Nephron progenitor cell (in vitro differentiated cells): ENCODE measurements around the gene ANKS1B.

Experiments
- DNase-seq: peaks from one replicate; pipeline ENCODE4 v3.0.0; 2021
- H3K27ac Mint-ChIP-seq: 2 replicates; pipeline ENCODE4 v1.8.0; 2021; ENCODE audit warnings: mild to moderate bottlenecking, moderate library complexity, mixed read lengths
- H3K27me3 Mint-ChIP-seq: 2 replicates; pipeline ENCODE4 v1.8.0; 2021; ENCODE audit warnings: mild to moderate bottlenecking, low read depth, mixed read lengths; ENCODE audit not compliant: poor library complexity
- H3K36me3 Mint-ChIP-seq: 2 replicates; pipeline ENCODE4 v1.8.0; 2021; ENCODE audit warnings: low read depth, mixed read lengths
- H3K4me1 Mint-ChIP-seq: 2 replicates; pipeline ENCODE4 v1.8.0; 2021; ENCODE audit warnings: mixed read lengths
- H3K4me3 Mint-ChIP-seq: 2 replicates; pipeline ENCODE4 v1.8.0; 2021; ENCODE audit warnings: mild to moderate bottlenecking, moderate library complexity, mixed read lengths
- H3K9me3 Mint-ChIP-seq: 2 replicates; pipeline ENCODE4 v1.8.0; 2021; ENCODE audit warnings: mild to moderate bottlenecking, moderate library complexity, mixed read lengths
- TF ChIP-seq, protein P1 (sequence below): fragments of 200-600 bp; sonication (generic); IDR thresholded peaks from 2 replicates; pipeline ENCODE4 v1.5.0; 2021; ENCODE audit warnings: antibody characterized with exemption

ANKS1B gene

DNA sequence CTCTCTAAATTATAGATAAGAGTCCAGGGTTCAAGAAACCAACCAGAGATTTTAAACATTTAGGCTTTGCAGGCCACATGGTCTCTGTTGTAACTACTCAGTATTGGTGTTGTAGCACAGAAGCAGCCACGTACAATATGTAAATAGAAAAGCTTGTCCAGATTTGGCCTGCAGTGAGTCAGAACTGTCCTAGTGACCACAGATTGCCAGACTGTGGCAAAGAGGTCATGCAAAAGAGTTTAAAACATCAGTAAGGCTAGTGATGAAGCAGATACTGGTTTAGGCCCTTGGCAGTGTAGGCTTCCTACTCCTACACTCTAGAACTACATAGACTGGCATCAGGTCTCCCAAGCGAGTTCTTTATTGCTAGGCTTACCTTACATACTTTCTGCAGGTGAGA is 454.8 kb downstream of the ANKS1B start:
- no peak for DNase-seq
- Mint-ChIP-seq H3K27ac (no peak overlapping the region), H3K4me3 (no peak overlapping the region), H3K27me3 (no peaks in the 10 kb centered on the region), H3K9me3 (no peaks in the 10 kb centered on the region), H3K36me3 (no peaks in the 10 kb centered on the region), H3K4me1 (no peaks in the 10 kb centered on the region)
- TF ChIP-seq, protein P1, sequence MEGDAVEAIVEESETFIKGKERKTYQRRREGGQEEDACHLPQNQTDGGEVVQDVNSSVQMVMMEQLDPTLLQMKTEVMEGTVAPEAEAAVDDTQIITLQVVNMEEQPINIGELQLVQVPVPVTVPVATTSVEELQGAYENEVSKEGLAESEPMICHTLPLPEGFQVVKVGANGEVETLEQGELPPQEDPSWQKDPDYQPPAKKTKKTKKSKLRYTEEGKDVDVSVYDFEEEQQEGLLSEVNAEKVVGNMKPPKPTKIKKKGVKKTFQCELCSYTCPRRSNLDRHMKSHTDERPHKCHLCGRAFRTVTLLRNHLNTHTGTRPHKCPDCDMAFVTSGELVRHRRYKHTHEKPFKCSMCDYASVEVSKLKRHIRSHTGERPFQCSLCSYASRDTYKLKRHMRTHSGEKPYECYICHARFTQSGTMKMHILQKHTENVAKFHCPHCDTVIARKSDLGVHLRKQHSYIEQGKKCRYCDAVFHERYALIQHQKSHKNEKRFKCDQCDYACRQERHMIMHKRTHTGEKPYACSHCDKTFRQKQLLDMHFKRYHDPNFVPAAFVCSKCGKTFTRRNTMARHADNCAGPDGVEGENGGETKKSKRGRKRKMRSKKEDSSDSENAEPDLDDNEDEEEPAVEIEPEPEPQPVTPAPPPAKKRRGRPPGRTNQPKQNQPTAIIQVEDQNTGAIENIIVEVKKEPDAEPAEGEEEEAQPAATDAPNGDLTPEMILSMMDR = no peak

DNA sequence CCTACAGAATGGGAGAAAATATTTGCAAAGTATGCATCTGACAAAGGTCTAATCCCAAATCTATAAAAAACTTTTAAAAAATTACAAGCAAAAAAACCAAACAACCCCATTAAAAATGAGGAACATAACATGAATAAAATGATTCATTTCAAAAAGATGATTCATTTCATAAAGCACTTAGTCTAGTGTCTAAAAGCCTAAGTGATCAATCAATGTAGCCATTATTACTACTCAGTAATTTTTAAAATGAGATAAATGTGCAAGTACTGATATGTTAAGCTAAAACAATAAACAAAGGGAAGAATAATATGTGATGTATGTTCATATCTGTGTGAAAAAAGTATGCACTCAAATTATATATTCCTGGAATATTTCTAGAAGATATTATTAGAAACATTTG is 456.3 kb downstream of the ANKS1B start:
- TF ChIP-seq, protein P1 = no peak
- Mint-ChIP-seq H3K27me3 (no peaks in the 10 kb centered on the region), H3K36me3 (no peaks in the 10 kb centered on the region), H3K4me3 (no peak overlapping the region), H3K9me3 (no peaks in the 10 kb centered on the region), H3K4me1 (no peaks in the 10 kb centered on the region), H3K27ac (no peak overlapping the region)
- no peak for DNase-seq

GRCh38 chr12:99523853-99524252 is 460.9 kb downstream of the ANKS1B start:
- H3K4me1 Mint-ChIP-seq = no peaks in the 10 kb centered on the region
- no peaks in the 10 kb centered on the region for H3K27me3 Mint-ChIP-seq
- no peak for DNase-seq
- TF ChIP-seq, protein P1 = no peak
- no peak overlapping the region for H3K4me3 Mint-ChIP-seq
- H3K9me3 Mint-ChIP-seq = no peaks in the 10 kb centered on the region
- H3K36me3 Mint-ChIP-seq = no peaks in the 10 kb centered on the region
- H3K27ac Mint-ChIP-seq = no peak overlapping the region

DNA sequence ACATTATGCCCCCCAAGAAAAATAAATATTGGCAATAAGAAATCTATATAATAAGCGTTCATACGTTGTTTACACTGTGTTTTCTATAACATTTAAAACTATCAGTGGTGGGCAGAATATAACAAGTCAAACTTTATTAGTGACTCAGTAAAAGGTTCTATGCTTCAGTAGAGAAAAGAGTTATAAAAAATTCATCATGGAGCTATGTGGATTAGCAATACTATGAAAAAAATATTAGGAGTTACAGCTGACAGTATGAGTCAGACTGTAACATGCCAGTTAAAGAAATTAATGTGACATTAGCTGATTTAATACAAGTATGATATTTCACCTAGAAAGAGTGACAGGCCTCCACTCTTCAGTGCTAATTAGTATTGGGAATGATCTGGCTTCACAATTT is 462.3 kb downstream of the ANKS1B start:
- Mint-ChIP-seq H3K9me3 (no peaks in the 10 kb centered on the region), H3K4me1 (no peaks in the 10 kb centered on the region), H3K36me3 (no peaks in the 10 kb centered on the region), H3K27me3 (no peaks in the 10 kb centered on the region), H3K4me3 (no peak overlapping the region), H3K27ac (no peak overlapping the region)
- no peak for DNase-seq
- TF ChIP-seq, protein P1 = no peak

DNA sequence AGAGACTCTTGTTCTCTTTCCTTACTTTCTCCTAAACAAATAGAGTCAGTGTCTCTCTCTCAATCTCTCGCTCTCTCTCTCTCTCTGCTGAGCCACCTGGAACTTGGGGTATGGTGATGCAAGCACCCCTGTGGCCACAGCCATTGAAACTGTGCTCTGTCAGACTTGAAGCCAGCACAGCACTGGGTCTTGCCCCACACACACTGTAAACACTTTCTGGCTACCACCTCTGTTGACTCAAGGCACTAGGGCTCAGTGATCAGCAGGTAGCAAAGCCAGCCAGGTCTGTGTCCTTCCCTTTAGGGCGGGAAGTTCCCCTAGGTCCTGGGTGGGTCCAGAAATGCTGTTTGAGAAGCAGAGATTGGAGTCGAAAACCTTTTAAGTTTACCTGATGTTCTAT is 463.1 kb downstream of the ANKS1B start:
- Mint-ChIP-seq H3K4me3 (no peak overlapping the region), H3K27ac (no peak overlapping the region), H3K36me3 (no peaks in the 10 kb centered on the region), H3K27me3 (no peaks in the 10 kb centered on the region), H3K9me3 (no peaks in the 10 kb centered on the region), H3K4me1 (no peaks in the 10 kb centered on the region)
- no peak for DNase-seq
- TF ChIP-seq, protein P1 = no peak

- no peak for DNase-seq
- TF ChIP-seq, protein P1 = no peak
- H3K27ac Mint-ChIP-seq = no peak overlapping the region
- no peaks in the 10 kb centered on the region for H3K4me1 Mint-ChIP-seq
- H3K27me3 Mint-ChIP-seq = no peaks in the 10 kb centered on the region
- no peak overlapping the region for H3K4me3 Mint-ChIP-seq
- peaks cover 3% of the 10 kb centered on the region for H3K9me3 Mint-ChIP-seq
- no peaks in the 10 kb centered on the region for H3K36me3 Mint-ChIP-seq
These were observed 471.7 kb downstream of the ANKS1B start for GRCh38 chr12:99513066-99513465.
